Effector memory CD4-positive, alpha-beta T cell (primary cell): ENCODE results near the gene NDUFA8.

Experiments
- DNase-seq, 3 donors: peaks; one replicate each; pipeline ENCODE4 v3.0.0-alpha.2; 2020
- H3K27ac ChIP-seq: 2 replicates; pipeline ENCODE4 v1.7.0; 2013; ENCODE audit warnings: mild to moderate bottlenecking, low read length, moderate library complexity; ENCODE audit not compliant: insufficient read depth, poor library complexity, severe bottlenecking
- H3K27me3 ChIP-seq: replicated peaks from 2 replicates; pipeline ENCODE4 v1.7.0; 2013; ENCODE audit warnings: mild to moderate bottlenecking, low read length; ENCODE audit not compliant: insufficient read depth, control insufficient read depth, poor library complexity, severe bottlenecking
- H3K36me3 ChIP-seq: 2 replicates; pipeline ENCODE4 v1.7.0; 2013; ENCODE audit warnings: mild to moderate bottlenecking, low read length, moderate library complexity; ENCODE audit not compliant: control insufficient read depth, insufficient read depth
- H3K4me1 ChIP-seq: 2 replicates; pipeline ENCODE4 v1.7.0; 2013; ENCODE audit warnings: low read length, mild to moderate bottlenecking; ENCODE audit not compliant: control insufficient read depth, insufficient read depth, poor library complexity, severe bottlenecking
- H3K4me3 ChIP-seq: 2 replicates; pipeline ENCODE4 v1.7.0; 2013; ENCODE audit warnings: low read length, low read depth, mild to moderate bottlenecking; ENCODE audit not compliant: insufficient read depth, poor library complexity, severe bottlenecking
- H3K9me3 ChIP-seq: 2 replicates; pipeline ENCODE4 v1.7.0; 2013; ENCODE audit warnings: mild to moderate bottlenecking, low read length, moderate library complexity; ENCODE audit not compliant: control insufficient read depth

Gene NDUFA8

DNA sequence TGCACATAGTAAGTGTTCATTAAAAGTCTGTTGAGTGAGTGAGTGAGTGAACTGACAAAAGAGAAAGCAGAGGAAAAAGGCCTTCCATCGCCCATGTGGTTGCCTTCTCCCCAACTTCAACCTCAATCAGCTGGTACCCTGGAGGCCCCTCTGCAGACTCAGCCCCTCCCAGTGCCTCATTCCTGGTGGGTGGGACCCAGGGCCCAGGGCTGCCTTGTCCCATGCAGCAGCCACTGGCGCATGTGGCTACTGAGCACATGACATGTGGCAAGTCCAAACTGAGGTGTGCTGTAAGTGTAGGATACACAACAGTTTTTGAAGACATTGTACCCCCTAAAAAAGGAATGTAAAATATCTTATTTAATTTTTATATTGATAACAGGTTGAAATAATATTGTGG is 29.6 kb downstream of the NDUFA8 start:
- DNase-seq: no peak
- Histone ChIP-seq H3K27me3 (no peaks in the 10 kb centered on the region), H3K4me3 (no peak overlapping the region), H3K9me3 (no peaks in the 10 kb centered on the region), H3K4me1 (peaks cover 9% of the 10 kb centered on the region), H3K27ac (no peak overlapping the region), H3K36me3 (no peaks in the 10 kb centered on the region)

DNA sequence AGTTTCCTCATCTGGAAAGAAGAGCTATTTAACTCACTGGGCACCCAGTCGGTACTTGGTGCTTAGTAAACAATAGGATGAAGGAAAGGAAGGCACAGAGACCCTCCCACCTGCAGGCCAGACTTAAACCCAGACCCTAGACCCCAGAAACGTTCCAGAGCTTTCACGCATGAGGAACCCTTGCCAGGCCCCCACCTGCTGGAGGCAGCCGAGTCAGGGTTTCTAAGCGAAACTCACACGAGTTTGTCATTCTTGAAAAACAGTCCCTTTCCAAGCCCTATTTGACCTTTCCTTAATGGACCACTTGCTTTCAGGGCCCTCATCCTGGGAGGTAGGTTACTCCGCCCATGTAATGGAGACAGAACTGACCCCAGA is 30.6 kb downstream of the NDUFA8 start:
- no peaks in the 10 kb centered on the region for H3K9me3 ChIP-seq
- H3K36me3 ChIP-seq: no peaks in the 10 kb centered on the region
- no peak for DNase-seq
- H3K4me3 ChIP-seq: no peak overlapping the region
- peaks cover 9% of the 10 kb centered on the region for H3K4me1 ChIP-seq
- H3K27ac ChIP-seq: no peak overlapping the region
- no peaks in the 10 kb centered on the region for H3K27me3 ChIP-seq

DNA sequence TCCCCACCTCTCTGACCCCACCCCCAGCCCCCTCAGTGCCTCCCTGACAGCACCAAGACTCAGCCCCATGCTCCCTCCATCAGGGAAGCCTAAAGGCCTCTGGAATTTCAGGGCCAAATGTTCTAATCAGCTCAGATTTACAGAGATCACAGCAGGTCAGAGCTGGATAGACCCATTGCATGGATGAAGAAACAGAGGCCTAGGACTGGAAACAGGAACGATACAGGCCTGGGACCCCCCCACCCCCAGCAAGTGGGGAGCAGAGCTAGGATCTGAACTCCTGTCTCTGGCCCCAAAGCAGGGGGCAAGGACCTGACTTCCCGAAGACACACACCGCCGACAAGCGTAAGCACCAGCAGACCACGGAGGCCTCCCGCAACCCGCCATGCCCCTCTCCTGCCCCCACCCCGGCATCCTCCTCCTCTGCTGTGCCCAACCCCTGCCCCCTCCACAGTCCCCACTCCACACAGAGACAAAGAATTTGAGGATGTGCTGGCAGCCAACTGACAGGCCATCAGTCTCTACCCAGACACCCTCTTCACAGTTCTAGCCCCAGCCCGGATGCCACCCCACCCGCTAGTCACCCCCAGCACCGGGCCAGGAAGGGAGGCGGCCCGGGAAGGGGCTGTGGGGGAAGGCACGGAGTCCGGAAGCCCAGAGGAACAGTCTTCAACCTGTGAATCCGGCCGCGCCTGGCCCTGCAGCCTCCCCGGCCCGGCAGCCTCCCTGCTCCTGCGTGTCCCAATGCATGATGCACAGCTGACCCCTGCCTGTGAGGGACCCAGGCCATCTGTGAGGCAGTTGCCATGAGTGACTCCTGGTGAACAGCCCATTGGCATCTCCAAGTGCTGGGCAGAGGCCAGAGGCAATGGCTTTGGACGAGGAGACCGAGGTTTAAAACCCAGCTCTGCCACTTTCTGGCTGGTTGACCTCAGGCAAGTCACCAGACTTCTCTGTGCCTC is 31.3 kb downstream of the NDUFA8 start:
- Histone ChIP-seq H3K27me3 (no peaks in the 10 kb centered on the region), H3K27ac (no peak overlapping the region), H3K4me1 (peaks cover 9% of the 10 kb centered on the region), H3K36me3 (no peaks in the 10 kb centered on the region), H3K9me3 (no peaks in the 10 kb centered on the region), H3K4me3 (no peak overlapping the region)
- DNase-seq: no peak

DNA sequence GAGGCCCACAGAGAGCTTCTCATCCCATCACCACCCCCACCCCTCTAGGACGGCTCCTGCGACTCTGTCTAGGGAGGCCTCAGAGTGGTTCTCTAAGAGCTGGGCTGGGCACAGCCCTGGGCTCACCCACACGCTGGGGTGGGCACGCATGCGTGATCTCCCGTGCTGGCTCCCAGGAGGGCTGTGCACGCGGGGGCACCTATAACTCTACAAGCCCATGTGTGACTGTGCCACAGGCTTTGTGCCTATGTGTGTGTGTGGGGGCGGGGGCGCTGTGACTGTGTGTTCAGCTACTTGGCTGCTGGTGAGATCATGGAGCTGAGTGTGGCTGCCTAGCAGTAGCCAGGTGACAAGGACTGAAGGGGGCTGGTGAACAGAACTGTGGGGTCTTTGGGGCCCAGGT is 32.2 kb downstream of the NDUFA8 start:
- H3K27me3 ChIP-seq: no peaks in the 10 kb centered on the region
- no peak for DNase-seq
- H3K27ac ChIP-seq: no peak overlapping the region
- H3K4me1 ChIP-seq: peaks cover 9% of the 10 kb centered on the region
- no peaks in the 10 kb centered on the region for H3K36me3 ChIP-seq
- no peaks in the 10 kb centered on the region for H3K9me3 ChIP-seq
- H3K4me3 ChIP-seq: no peak overlapping the region

DNA sequence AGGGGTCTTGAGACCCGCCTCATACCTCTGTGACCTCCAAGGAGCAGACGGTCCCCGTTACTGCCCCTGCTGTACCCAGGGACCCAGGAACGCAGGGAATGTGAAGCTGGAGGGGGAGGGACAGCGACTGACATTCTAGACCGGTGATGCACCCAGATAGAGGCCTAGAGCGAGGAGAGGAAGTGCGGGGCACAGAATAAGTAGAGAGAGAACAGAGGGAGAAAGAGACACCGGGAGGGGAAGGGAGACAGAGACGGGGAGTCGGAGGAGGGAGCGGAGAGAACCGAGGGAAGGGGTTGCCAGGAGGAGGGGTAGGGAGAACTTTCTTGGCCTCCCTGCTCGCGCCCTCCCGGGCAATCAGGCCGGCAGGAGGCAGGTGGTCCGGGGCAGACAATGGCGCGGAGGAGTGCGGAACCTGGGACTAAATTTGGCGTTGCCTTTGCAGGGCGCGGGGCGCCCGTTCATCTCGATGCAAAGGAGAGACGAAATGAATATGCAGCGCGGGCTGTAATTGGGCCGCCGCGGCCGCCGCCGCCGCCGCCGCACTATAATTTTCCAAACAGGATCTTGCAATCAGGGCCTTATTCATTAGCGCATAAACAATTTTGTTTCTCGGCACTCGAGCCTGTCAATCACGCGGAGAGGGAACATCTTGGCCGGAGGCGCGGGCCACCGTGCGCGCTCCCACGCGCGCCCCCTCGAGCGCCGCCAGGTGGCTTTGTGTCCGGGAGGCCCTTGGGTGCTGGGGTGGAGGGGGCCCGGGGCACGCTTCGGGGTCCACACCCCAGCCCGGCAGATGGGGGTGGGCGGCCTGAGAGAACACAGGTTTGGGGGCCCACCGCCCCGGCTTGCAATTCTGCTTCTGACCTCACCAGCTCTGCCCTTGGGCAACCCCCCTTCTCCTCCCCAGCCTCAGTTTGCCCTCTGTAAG is 33.0 kb downstream of the NDUFA8 start:
- H3K27ac ChIP-seq: no peak overlapping the region
- no peak for DNase-seq
- no peak overlapping the region for H3K4me3 ChIP-seq
- H3K4me1 ChIP-seq: peaks cover 9% of the 10 kb centered on the region
- no peaks in the 10 kb centered on the region for H3K9me3 ChIP-seq
- no peaks in the 10 kb centered on the region for H3K36me3 ChIP-seq
- no peaks in the 10 kb centered on the region for H3K27me3 ChIP-seq

DNA sequence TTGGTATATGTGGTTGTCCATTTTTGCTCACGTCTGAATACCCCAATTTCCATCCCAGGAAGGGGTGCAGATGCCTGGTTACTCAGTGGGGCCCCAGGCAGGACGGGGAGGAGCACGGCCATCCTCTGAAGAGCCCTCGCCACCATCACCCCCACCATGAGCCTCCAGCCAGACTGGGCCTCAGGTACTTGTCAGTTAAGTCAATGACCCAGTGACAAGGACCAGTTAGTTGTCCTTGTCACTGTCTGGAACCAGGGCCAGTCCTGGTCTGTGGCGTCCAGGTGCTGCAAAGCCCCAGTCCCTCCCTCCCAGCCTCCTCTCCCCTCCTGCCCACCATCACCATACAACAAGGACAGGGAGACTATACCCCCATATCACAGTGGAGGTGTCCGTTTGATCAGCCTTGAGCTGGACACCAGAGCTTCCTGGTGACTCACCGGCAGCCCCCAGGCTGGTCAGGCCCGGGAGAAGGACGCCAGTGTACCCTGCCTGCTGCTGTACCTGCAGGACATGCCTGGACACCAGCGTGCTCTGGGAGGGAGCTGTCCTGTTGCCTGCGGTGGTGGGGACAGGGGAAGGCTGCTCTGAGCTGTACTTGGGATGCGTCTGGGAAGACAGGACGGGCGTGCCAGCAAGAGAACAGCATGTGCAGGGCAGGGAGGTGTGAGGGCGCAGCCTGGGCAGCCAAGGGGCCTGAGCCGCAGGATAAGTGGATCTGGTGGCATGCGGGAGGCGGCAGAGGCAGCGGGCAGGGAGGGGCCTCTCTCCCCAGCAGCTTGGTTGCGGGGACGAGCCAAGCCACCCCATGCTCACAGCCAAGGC is 33.9 kb downstream of the NDUFA8 start:
- H3K9me3 ChIP-seq: no peaks in the 10 kb centered on the region
- peaks cover 9% of the 10 kb centered on the region for H3K4me1 ChIP-seq
- no peaks in the 10 kb centered on the region for H3K27me3 ChIP-seq
- no peak overlapping the region for H3K4me3 ChIP-seq
- H3K36me3 ChIP-seq: no peaks in the 10 kb centered on the region
- no peak for DNase-seq
- no peak overlapping the region for H3K27ac ChIP-seq

DNA sequence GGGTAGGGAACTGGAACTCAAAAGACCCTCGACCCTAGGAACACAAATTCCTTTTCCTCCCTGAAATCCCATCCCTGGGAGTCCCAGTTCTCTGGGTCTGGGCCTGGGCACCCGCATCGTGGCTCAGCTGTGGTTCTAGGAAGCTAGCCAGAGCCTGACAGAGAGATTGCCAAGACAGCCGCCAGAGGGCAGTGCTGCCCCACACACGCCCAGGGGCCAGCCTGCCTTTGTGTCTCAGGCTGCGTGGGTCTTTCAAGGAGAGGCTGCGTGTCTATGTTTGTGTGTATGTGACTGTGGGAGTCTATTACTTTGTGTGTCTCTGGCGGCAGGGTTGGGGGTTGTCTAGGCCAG is 34.4 kb downstream of the NDUFA8 start:
- peak; percentile 48 to 60 (median 54) for DNase-seq
- H3K4me3 ChIP-seq: no peak overlapping the region
- H3K36me3 ChIP-seq: no peaks in the 10 kb centered on the region
- no peak overlapping the region for H3K27ac ChIP-seq
- peaks cover 9% of the 10 kb centered on the region for H3K4me1 ChIP-seq
- H3K27me3 ChIP-seq: no peaks in the 10 kb centered on the region
- H3K9me3 ChIP-seq: no peaks in the 10 kb centered on the region

DNA sequence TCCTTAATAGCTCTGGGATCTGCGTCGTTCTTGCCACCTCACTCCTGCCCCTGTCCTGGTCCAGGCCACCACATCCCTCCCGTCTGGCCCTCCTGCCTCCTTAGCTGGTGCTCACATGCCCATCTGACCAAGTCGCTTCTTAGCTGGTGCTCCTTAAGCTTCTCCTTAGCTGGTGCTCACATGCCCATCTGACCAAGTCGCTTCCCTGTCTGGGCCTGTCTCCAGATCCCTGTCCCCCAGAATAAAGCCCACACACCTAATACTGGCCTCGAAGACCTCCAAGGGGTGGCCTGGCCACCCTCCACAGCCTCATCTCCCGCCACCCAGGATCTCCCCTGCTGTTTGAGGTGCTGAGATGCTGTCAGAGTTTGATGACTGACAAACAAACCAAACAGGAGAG is 35.1 kb downstream of the NDUFA8 start:
- H3K27ac ChIP-seq: no peak overlapping the region
- H3K4me1 ChIP-seq: peaks cover 9% of the 10 kb centered on the region
- no peaks in the 10 kb centered on the region for H3K9me3 ChIP-seq
- H3K4me3 ChIP-seq: no peak overlapping the region
- no peaks in the 10 kb centered on the region for H3K27me3 ChIP-seq
- no peak for DNase-seq
- H3K36me3 ChIP-seq: no peaks in the 10 kb centered on the region

DNA sequence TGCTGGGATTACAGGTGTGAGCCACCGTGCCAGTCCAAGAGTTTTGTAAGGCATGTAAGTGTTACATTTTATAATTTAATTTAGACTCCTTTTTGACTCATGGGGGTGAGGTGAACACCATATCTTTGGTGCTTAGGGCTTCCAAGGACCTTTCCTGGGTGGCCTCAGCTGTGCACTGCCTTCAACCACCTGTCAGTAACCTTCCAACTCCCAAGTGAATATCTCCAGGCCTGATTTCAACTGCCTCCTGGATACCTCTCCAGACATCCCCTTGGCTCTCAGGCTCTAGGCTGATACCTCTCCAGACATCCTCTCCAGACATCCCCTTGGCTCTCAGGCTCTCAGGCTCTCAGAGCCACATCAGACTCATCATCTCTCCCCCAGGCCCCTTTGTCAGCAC is 35.5 kb downstream of the NDUFA8 start:
- DNase-seq: no peak
- Histone ChIP-seq H3K4me3 (no peak overlapping the region), H3K27me3 (no peaks in the 10 kb centered on the region), H3K27ac (no peak overlapping the region), H3K9me3 (no peaks in the 10 kb centered on the region), H3K4me1 (peaks cover 9% of the 10 kb centered on the region), H3K36me3 (no peaks in the 10 kb centered on the region)
